GM21367 (cell line): ENCODE results near the gene FSTL5.

Experiments
- ATAC-seq: cut with Tn5 transposase; IDR thresholded peaks from one replicate; pipeline ENCODE4 v1.9.1; 2021; ENCODE audit not compliant: unreplicated experiment

FSTL5 gene

DNA sequence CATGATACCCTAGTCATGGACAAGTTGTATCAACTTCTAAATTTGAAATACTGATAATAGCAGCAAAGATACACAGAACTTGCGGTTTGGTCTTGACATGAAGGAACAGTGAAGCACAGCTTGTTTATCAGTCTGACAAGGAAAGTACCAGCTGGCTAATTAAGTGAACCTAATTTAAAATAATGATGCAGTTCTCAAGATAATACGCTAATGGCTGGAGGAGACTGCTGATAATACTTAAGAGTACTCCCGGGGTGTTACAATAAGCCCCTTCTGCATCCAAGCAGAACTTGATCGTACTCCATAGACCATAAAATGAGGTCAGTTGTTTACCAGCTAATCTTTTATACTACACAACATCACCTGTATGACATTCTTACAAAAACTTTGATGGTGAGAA, 697.5 kb downstream of the FSTL5 start:
- ATAC-seq = no peak

DNA sequence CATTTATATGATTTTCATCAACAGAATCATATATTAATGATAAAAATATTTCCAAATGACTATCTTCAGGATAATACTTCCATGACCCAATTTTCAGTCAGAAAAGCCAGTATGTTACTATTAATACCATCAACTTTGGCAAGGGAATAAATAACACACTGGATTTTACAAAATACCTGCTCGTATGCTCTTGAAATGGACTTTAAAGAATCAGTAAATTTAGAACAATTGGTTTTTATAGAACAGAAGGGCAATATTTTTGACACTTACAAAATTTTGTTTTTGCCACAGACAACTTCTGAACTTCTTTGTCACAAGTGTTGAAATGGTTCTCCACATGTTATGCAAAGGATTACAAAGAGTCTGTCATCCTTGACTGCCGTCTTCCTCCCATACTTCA, 700.4 kb downstream of the FSTL5 start:
- no peak for ATAC-seq

DNA sequence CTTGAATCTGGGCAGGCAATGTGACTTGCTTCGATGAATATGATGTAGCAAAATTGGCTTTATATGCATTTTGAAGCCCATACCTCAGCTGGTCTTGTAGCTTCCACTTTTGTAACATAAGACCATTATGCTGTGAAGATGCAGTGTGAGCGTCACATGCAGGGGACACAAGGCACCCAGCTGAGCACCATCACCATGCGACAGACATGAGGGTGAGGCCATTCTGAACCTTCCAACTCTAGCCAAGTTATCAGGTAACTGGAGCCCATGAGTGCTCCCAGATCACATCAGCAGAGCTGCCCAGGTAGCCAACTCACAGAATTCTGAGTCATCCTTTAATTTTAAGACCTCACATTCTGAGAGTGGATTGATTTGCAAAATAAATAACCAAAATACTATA, 705.9 kb downstream of the FSTL5 start:
- no peak for ATAC-seq

DNA sequence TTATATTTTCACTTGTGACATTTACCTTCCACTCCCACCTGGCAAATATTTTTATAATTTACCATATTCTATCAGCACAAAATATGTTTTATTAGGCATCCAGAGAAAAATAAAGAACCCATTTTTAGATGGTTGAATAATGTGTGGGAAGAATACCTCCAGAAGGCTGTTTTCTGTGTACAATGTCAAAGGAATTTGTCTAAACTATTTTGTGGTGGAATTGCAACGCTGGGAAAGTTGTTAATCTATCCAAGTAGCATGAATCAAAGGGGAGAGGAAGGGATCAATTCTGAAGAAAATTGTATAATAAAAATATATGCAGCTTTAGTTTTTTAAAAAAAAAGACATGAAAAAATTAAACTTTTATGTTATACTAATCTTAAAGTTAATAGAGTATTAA, 706.5 kb downstream of the FSTL5 start:
- ATAC-seq = no peak

DNA sequence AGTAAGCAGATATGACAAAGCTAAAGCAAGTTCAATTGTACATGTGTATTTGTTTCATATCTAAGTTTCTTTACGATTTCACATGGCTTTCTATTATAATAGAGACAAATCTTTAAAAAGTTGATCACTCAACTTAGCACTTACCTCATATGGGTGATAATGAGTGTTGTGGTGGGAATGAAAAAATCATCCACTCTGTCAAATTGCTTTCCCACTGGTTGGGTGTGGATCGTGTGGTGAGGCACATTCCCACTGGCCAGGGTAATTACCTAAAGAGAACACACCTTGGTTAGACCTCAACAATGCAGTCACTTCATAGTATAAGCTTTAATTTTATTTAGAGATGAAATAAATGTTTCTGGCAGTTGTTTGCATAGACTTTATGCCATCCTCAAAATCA, 708.9 kb downstream of the FSTL5 start:
- ATAC-seq = no peak

DNA sequence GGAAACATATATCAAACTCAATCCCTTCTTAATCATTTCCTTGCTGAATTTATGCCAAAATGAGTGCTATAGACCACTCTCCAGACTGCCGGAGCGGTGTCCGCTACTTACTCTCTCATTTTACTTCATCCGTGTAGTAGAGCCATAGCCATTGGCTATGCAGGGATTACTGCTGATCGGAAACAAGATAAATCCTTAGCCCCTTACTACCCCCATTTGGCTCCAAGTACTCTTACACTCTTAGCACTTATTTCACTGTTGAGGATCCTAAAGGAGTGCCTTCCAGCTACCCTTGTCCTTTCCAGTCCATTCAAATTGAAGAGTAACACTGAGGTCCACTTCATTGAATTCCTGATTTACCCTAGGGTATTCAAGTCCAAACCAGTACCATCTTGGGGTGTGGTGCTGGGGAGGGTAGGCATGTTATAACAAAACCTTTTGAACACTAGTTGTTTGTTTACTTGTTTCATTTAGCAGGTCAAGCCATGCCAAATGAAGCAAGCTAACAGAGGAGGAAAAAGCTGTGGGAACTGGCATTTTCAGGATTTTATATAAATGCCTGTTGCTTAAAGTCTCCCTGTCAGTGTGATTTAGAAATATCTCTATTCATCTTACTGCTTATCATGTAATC, 715.1 kb downstream of the FSTL5 start:
- ATAC-seq = no peak

DNA sequence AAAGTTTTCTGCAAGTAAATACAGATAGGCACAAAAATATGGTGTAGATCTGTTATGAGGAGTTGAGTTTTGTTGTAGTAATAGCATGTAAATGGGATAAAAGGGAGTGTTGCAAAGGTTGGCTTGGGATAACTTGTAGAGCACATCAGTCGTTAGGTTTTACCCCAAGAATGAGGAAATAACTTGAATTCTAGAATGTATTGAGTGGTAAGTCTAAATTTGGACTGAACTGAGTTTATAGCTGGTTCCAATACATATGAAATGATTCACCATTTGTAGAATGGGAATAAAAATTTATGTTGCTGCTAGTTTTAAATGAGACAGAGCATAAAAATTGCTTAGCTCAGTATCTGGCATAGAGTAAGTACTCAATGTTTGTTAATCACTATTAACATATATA, 719.2 kb downstream of the FSTL5 start:
- no peak for ATAC-seq

DNA sequence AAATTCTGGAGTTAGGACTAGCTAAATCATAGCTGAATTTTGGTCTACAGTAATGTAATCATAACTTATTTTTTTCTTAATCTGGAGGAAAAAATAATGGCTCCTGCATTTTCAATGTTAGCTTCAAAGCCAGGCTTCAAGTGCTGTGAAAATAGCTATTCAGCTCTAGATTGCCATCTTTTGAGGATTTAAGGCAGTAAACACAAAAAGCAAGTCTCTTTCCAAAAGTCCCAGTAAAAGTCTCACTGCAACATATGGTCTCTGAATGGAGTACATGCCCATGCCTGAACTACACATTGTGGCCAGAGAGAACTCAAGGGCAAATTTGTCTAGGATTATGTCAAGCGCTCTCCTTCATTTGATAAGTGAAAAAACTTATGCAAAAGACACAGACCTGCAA, 720.9 kb downstream of the FSTL5 start:
- ATAC-seq = no peak

DNA sequence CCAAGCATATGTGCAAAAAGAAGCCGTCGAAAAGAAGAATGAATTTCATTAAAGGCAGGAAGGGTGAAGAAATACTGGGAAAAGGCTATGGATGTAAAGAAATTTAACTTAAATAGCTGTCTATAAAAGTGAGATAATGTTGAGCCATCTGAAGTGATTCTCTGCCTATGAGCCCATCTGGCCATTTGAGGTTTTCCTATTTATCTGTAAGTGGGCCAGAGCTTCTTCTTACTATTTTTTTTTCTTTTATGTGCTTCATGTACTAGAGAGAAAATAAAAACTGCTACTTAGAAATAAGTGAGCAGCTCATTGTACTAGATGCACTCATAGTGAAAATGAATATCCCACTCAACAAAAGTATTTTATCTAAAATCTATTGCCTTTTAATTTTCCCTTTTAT, 725.7 kb downstream of the FSTL5 start:
- no peak for ATAC-seq

DNA sequence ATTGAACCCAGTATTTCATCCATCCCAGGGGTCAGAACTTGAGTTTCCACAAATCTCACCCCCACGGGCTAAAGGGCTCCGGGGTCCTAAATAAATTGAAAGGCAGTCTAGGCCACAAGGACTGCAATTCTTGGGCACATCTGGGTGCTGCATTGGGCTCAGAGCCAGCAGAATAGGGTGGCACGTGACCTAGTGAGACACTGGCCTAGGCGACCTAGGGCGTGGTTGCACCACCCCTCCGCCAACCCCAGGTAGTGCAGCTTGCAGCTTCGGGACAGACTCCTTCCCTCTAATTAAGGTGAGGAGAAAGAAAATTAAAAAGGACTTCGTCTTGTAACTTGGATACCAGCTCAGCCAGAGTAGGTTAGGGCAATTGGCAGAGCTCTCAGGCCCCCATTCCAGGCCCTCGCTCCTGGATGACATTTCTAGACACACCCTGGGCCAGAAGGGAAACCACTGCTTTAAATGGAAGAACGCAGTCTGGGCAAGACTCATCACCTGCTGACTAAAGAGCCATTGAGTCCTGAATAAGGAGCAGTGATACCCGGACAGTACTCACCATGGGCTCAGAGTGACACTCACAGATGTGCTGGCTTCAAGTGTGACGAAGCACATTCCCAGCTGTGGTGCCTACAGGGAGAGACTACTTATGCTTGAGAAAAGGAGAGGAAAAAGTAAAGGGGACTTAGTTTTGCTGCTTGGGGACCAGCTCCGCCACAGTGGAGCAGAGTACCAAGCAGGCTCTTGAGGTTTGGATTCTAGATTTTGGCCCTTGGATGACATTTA, 735.4 kb downstream of the FSTL5 start:
- ATAC-seq = no peak

DNA sequence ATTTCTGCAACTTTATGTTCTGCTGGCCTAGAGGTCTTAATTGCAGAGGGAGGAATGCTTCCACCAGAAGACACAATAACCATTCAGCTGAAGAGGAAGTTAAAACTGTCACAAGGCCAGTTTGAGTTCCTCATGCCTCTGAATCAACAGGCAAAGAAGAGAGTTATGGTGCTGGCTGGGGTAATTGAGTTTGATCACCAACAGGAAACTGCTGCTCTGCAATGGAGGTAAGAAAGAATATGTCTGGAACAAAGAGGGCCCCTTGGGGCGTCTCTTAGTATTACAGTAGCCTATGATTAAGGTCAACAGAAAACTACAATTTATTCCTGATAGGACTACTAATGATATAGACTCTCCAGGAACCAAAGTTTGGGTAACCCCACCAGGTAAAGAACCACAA, 744.0 kb downstream of the FSTL5 start:
- ATAC-seq = no peak

DNA sequence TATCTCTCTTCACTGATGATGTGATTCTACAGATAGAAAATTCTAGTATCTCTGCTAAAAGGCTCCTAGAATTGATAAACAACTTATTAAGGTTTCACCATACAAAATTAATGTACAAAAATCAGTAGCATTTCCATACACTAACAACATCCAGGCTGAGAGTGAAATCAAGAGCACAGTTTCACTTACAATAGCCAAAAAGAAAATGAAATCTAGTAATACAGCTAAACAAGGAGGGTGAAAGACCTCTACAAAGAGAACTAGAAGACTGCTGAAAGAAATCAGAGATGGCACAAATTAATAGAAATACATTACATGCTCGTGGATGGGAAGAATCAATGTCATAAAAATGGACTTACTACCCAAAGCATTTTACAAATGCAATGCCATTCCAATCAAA, 751.9 kb downstream of the FSTL5 start:
- no peak for ATAC-seq

DNA sequence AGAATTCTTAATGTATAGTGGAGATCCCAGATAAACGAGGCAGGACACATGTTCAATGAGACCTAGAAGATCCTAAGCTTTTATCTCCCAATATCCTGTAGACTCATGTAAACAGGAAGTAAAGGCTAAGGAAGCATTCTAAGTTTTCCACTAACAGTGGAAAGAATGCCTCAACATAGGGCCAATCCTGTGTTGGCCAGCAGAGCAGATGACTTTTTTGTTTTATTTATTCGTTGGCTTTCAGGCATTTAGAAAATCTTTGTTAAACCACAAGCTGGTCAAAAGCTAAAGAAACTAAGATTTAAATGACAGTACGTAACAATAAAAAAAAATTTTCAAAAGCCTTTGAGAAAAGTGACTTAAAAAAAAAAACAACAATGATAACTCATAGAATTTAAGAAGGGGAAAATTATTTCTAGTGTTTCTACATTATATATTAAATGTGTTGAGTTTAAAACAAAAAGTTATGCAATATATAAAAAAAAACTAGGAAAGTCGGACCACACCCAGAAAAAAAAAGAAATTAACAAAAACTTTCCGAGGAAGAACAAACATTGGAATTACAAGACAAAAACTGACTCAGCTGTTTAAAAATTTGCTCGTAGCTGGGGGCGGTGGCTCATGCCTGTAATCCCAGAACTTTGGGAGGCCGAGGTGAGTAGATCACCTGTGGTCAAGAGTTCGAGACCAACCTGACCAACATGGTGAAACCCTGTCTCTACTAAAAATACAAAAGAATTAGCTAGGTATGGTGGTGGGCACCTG, 759.3 kb downstream of the FSTL5 start:
- ATAC-seq = no peak

DNA sequence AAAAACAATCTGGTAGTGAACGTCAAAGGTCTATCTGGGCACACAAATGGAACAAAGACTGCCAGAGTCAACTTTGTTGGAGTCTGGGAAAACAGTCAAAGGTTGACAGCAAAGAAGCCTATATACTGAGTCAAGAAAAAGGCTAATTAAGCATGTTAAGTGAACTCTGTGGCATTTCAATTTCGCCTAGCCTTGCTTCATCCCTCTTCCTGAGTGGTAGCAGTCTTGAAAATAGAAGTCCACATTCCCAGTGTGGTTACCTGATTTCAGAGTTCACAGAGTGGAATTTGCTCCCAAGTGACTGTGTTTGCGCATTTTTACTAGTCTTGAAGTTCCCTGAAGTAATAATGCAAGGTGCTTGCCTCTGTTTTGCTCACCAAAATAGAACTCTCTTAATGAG, 760.0 kb downstream of the FSTL5 start:
- no peak for ATAC-seq

DNA sequence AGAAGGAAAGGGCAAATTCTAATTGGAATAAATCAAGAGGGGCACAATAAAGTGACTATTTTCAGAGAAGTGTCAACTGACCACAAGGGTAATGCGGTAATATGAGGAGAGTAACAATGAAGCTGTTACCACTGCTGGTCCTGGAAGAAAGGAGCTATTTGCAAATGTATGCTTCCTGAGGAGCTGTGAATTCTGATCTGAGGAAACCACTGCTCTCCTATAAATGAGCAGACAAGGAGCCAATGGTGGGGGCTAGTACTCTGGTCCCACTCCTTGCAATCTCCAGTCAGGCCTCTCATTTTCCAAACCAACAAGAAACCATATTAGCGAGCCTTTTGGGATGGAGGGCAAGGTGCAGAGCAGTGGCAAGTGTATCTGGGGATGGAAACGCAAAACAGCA, 770.2 kb downstream of the FSTL5 start:
- no peak for ATAC-seq

DNA sequence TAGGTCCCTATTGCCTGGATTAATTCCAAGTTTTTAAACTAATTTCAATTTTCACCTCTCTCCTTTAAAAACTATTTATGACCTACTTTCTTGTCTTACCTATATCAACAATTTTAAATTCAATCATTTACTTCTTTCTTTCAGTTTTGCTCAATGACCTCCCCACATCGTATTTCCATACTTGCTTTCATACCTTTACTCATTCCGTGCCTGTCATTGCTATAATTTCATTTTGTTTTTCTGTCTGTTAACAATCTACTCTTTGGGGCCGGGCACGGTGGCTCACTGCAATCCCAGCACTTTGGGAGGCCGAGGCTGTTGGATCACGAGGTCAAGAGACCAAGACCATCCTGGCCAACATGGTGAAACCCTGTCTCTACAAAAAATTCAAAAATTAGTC, 781.1 kb downstream of the FSTL5 start:
- no peak for ATAC-seq

DNA sequence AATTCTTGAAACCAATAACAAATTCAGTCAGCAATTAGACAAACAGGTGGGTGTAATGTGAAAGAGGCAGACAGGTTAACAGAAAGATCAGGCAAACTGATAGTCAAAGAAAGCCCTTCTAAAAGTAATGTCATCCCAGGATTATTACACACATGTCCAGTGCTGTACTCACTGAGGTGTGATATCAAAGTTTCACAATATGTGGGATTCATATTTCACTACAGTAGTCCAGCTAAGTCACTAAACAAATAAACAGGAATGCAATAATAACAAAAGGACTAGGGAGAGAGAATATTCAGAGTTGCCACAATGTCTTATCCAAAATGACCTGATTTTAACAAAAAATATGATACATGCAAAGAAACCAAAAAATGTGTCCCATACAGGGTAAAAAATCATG, 787.5 kb downstream of the FSTL5 start:
- no peak for ATAC-seq

DNA sequence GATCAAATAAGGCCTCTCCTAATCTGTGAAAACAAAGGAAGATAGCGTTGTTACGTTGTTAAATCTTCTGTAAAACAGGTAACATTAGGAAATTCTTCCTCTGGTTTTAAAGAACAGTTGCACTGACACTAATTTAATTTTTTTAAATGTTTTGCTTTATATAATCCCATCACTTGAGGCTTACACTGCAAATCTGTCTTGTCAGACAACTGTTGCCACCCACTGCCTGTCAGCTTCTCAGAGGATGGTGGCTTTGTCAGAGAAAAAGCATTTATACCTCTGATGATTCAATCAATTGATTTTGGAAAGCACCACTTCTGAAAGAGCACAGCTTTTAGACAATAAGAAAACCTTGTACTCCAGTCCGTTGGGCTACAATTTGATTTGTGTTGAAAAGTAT, 799.1 kb downstream of the FSTL5 start:
- no peak for ATAC-seq

DNA sequence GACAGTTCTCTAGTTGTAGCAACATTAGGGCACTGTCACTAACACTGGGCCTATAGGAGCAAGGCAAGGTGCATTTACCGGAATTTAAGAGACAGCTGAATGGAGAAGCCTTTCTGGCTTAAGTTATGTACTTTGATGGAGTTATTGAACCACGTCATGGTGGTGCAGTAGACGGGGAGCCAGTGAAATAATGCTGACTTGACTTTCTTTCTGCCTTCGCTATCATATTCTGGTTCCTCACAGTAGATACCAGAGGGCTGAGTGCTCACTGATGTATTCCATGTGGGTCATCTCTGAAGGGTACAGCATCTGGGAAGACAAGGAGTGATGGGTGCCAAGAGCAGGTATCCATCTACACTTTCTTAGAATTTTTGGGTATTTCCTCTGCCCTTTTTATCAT, 802.8 kb downstream of the FSTL5 start:
- no peak for ATAC-seq

DNA sequence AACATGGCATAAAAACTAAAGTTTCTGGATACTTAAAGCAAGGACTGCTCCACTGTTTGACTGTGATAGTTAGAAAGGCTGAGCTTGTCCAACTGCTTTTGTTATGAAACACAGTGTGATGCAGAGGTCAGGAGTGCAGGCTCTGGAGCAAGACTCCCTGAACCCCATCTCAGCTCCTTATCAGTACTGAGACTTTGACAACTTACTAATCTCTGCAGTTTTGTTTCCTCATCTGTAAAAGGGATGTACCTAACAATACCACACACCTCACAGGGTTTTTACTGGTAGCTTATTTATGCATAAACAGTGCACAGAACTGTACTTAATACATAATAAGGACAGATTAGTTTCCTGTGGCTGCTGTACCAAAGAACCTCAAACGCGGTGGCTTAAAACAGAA, 804.3 kb downstream of the FSTL5 start:
- ATAC-seq = no peak

DNA sequence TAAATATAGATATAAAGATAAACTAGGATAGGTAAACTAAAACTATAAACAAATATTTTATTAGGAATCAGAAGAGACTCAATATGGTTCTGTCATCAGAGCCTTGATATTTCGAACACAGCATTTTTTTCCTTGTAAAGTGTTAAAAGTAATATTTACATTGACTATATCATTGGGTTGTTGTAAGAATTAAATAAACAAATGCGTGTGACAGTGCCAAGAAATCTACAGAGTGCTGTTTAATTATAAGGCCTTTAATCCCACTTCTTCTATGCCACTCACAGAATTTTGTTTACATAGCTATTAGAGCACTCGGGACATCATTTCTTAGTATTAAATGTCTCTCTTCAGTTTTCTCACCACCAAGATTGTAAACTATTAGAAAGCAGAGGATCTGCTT, 807.4 kb downstream of the FSTL5 start:
- no peak for ATAC-seq

DNA sequence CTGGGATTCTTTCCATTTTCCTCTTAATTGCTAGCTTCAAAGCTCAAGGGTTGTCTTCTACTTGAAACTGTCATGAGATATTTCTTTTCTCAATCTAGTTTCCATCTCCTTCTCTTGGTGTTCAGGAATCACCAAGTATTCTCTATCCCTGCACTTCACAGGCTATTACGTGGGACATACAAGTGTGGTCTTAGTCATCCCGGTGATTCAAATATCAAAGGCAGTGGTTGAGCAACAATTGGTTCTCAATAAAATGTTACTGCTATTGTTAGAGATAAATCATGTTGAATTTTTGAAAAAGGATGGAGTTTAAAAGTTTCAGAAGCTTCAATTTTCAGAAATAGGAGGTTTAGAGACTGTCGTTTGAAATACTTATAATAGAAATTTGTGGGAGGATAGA, 812.9 kb downstream of the FSTL5 start:
- ATAC-seq = no peak
